Endothelial cell of umbilical vein (primary cell): ENCODE results near the gene EFNB3. TPM values are rescaled to one million over a fixed set of nuclear protein-coding genes. Genes with fewer than 3 reads are reported as not detected.

Experiments
- BruUV-seq: library from RNA; stranded (reverse); fragments of 400-500 nt; replicated peaks from 2 replicates; lab custom pipeline; 2021; lab: Mats Ljungman, UMichigan
- CTCF ChIA-PET: fragments of 300-600, 350-600 bp; sonication (Branson Sonifier 250); formaldehyde crosslinking; loops from one replicate; lab custom pipeline; 2021; ENCODE audit warnings: antibody characterized with exemption, inconsistent platforms; lab: Charles Lee
- POLR2A ChIA-PET: fragments of 300-600, 350-600 bp; sonication (Branson Sonifier 250); formaldehyde crosslinking; loops from one replicate; lab custom pipeline; 2021; ENCODE audit warnings: antibody characterized with exemption, inconsistent platforms; lab: Charles Lee
- DNase-seq: peaks from one replicate; pipeline ENCODE4 v3.0.0-alpha.2; 2011; ENCODE audit warnings: low read depth, low spot score
- FAIRE-seq: peaks from 2 replicates; lab custom pipeline; 2011; peaks lifted over from hg19 to GRCh38; lab: Jason Lieb, UNC
- H2AFZ ChIP-seq: 2 replicates; pipeline ENCODE4 v1.6.0; 2012; ENCODE audit warnings: low read depth, low read length, control low read depth, inconsistent platforms
- H3K27ac ChIP-seq: 2 replicates; pipeline ENCODE4 v1.5.1; 2011; ENCODE audit warnings: low read depth, mild to moderate bottlenecking, control low read depth, low read length, moderate library complexity; ENCODE audit not compliant: insufficient read depth
- H3K27me3 ChIP-seq, 2 experiments: 2 replicates each; pipeline versions ENCODE4 v1.6.0 to v1.6.1; 2011; ENCODE audit warnings: low read length in 2 of 2, mixed read lengths in 1 of 2; ENCODE audit not compliant: control insufficient read depth in 2 of 2, insufficient read depth in 2 of 2
- H3K36me3 ChIP-seq, 2 experiments: 2 replicates in 1 of 2; 3 replicates in 1 of 2; pipeline ENCODE4 v1.5.1; 2011; ENCODE audit warnings: low read length in 2 of 2, mild to moderate bottlenecking in 1 of 2, moderate library complexity in 1 of 2; ENCODE audit not compliant: control insufficient read depth in 2 of 2, insufficient read depth in 2 of 2; ENCODE audit errors: extremely low read depth in 1 of 2
- H3K4me1 ChIP-seq: 3 replicates; pipeline ENCODE4 v1.5.1; 2011; ENCODE audit warnings: mild to moderate bottlenecking, low read length; ENCODE audit not compliant: control insufficient read depth, insufficient read depth; ENCODE audit errors: extremely low read depth
- H3K4me2 ChIP-seq: 2 replicates; pipeline ENCODE4 v1.6.1; 2011; ENCODE audit warnings: low read length, control low read depth, mixed read lengths; ENCODE audit not compliant: insufficient read depth
- H3K4me3 ChIP-seq, 3 experiments: fragments of 200-600 bp in 1 of 3; sonication (generic), shearing (Covaris generic) in 1 of 3; replicated peaks in 1 of 3; 2 replicates each; pipeline ENCODE4 v1.5.1; 2011 to 2016; ENCODE audit warnings: control low read depth in 3 of 3, low read length in 3 of 3, mild to moderate bottlenecking in 2 of 3, inconsistent platforms in 1 of 3, low read depth in 1 of 3, moderate library complexity in 1 of 3; ENCODE audit not compliant: insufficient read depth in 1 of 3
- H3K79me2 ChIP-seq: 2 replicates; pipeline ENCODE4 v1.6.0; 2012; ENCODE audit warnings: low read length, inconsistent platforms; ENCODE audit not compliant: control insufficient read depth, insufficient read depth
- H3K9ac ChIP-seq: replicated peaks from 2 replicates; pipeline ENCODE3; 2011; ENCODE audit warnings: low read length, control low read depth; ENCODE audit not compliant: insufficient read depth; ENCODE audit errors: extremely low read depth
- H3K9me1 ChIP-seq: replicated peaks from 3 replicates; pipeline ENCODE4 v1.6.0; 2011; ENCODE audit warnings: mild to moderate bottlenecking, low read length; ENCODE audit not compliant: control insufficient read depth, insufficient read depth; ENCODE audit errors: extremely low read depth
- H3K9me3 ChIP-seq: replicated peaks from 2 replicates; pipeline ENCODE4 v1.5.1; 2012; ENCODE audit warnings: low read length, inconsistent platforms; ENCODE audit not compliant: control insufficient read depth, insufficient read depth
- H4K20me1 ChIP-seq: replicated peaks from 2 replicates; pipeline ENCODE3; 2011; ENCODE audit warnings: mild to moderate bottlenecking, low read length; ENCODE audit not compliant: control insufficient read depth, insufficient read depth; ENCODE audit errors: extremely low read depth
- EZH2 ChIP-seq: IDR thresholded peaks from 2 replicates; pipeline ENCODE4 v1.6.1; 2012; ENCODE audit warnings: borderline replicate concordance, low read depth, mild to moderate bottlenecking, moderate library complexity, low read length, inconsistent platforms; ENCODE audit not compliant: severe bottlenecking
- FOS ChIP-seq: IDR thresholded peaks from 2 replicates; pipeline ENCODE4 v1.6.1; 2011; ENCODE audit warnings: mild to moderate bottlenecking, low read length, moderate library complexity, borderline replicate concordance; ENCODE audit not compliant: insufficient read depth
- GATA2 ChIP-seq: IDR thresholded peaks from 2 replicates; pipeline ENCODE4 v1.7.0; 2011; ENCODE audit warnings: low read depth, mild to moderate bottlenecking, moderate library complexity, mixed read lengths, low read length; ENCODE audit not compliant: insufficient read length, insufficient read depth
- JUN ChIP-seq: IDR thresholded peaks from 2 replicates; pipeline ENCODE4 v1.6.1; 2011; ENCODE audit warnings: borderline replicate concordance, low read depth; ENCODE audit not compliant: insufficient read length, insufficient read depth
- MYC ChIP-seq: IDR thresholded peaks from one replicate; pipeline ENCODE4 v1.6.1; 2011; ENCODE audit warnings: mild to moderate bottlenecking, low read depth, low read length
- POLR2A ChIP-seq: IDR thresholded peaks from 2 replicates; pipeline ENCODE4 v1.6.1; 2012; ENCODE audit warnings: low read depth, mild to moderate bottlenecking, control low read depth, low read length
- POLR2AphosphoS5 ChIP-seq: IDR thresholded peaks from 2 replicates; pipeline ENCODE4 v1.6.1; 2012; ENCODE audit warnings: low read depth, mild to moderate bottlenecking, control low read depth, low read length, moderate library complexity; ENCODE audit not compliant: insufficient read depth
- dilution Hi-C: fragments of 300-500 bp; cut with MboI; formaldehyde crosslinking; loops from one replicate; pipeline ENCODE4 v1.15.0; 2019; ENCODE audit warnings: low sequenced_read_pairs; ENCODE audit not compliant: extremely low pct_ligation_motif_present
- intact Hi-C: fragments of 100-400 bp; cut with micrococcal nuclease; formaldehyde crosslinking; loops from one replicate; pipeline ENCODE4 v1.10.0; 2022
- polyA plus RNA-seq, 4 experiments: library from polyadenylated mRNA; depleted of rRNA in 3 of 4; stranded (reverse) in 3 of 4; unstranded in 1 of 4; fragments of >200 nt; gene quantifications; 2 replicates each; pipeline versions ENCODE4 v1.2.1 to v1.2.3, GENCODE V29; 2011 to 2012; ENCODE audit warnings: missing spikeins in 1 of 4
- total RNA-seq: library from RNA; stranded (reverse); gene quantifications from 2 replicates; pipeline ENCODE4 v1.2.3, GENCODE V29; 2021
- TF ChIP-seq, protein P1 (sequence below): IDR thresholded peaks from 2 replicates; pipeline ENCODE4 v1.6.1; 2011; ENCODE audit not compliant: insufficient read depth, insufficient read length
- TF ChIP-seq, protein P2 (sequence below), 2 donors: IDR thresholded peaks; 1 replicate in 1 of 2; 2 replicates in 1 of 2; pipeline ENCODE4 v1.5.1; 2011; ENCODE audit warnings: low read length in 2 of 2, mild to moderate bottlenecking in 2 of 2, moderate library complexity in 2 of 2, control low read depth in 1 of 2, inconsistent platforms in 1 of 2, low read depth in 1 of 2; ENCODE audit not compliant: insufficient read depth in 1 of 2; ENCODE audit errors: extremely low read depth in 1 of 2

Gene EFNB3
- total and polyA plus RNA-seq, 2 donors (not counting 3 experiments of a cell fraction or from before 2014, with no cell fraction given) = 1.1 to 2.9 TPM

DNA sequence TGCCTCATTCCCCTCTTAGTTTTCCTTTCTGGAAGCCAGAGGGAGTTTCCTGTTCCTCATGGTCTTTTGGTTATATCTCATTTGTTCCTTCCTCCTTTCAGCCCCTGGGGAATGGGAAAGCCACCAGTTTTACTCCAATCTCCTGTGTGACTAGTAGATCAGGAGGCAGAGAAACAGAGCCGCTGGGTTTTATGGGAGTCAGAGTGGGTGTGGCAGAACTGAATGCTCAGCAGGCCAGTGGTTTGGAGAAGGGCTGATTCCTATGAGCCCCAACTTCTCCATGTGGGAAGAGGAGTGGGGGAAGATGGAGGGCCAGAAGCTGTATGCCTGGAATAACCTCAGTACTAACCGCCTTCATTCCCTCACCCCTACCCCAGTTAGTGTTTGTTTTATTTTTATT is 16.6 kb downstream of the EFNB3 start:
- POLR2A ChIA-PET = no interaction called here
- FAIRE-seq = no peak
- no peak for TF ChIP-seq JUN
- TF ChIP-seq EZH2 = no peak
- TF ChIP-seq, protein P1, sequence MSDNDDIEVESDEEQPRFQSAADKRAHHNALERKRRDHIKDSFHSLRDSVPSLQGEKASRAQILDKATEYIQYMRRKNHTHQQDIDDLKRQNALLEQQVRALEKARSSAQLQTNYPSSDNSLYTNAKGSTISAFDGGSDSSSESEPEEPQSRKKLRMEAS = no peak
- TF ChIP-seq GATA2 = no peak
- no peak for TF ChIP-seq POLR2A
- no peak for TF ChIP-seq MYC
- no peak for TF ChIP-seq FOS
- TF ChIP-seq POLR2AphosphoS5 = no peak
- TF ChIP-seq, protein P2, sequence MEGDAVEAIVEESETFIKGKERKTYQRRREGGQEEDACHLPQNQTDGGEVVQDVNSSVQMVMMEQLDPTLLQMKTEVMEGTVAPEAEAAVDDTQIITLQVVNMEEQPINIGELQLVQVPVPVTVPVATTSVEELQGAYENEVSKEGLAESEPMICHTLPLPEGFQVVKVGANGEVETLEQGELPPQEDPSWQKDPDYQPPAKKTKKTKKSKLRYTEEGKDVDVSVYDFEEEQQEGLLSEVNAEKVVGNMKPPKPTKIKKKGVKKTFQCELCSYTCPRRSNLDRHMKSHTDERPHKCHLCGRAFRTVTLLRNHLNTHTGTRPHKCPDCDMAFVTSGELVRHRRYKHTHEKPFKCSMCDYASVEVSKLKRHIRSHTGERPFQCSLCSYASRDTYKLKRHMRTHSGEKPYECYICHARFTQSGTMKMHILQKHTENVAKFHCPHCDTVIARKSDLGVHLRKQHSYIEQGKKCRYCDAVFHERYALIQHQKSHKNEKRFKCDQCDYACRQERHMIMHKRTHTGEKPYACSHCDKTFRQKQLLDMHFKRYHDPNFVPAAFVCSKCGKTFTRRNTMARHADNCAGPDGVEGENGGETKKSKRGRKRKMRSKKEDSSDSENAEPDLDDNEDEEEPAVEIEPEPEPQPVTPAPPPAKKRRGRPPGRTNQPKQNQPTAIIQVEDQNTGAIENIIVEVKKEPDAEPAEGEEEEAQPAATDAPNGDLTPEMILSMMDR (IDR thresholded peaks at IDR 0.05; ENCODE audit: extremely low read depth in 1 of 2, insufficient read depth in 1 of 2, low read depth in 1 of 2, low read length in 2 of 2) = no peak

More for the DNA sequence above, 16.6 kb downstream of the EFNB3 start:
- Histone ChIP-seq H3K4me1 (peaks cover 2% of the 10 kb centered on the region), H3K79me2 (no peaks in the 10 kb centered on the region), H4K20me1 (no peaks in the 10 kb centered on the region), H3K4me3 (no peak overlapping the region), H3K36me3 (no peaks in the 10 kb centered on the region), H3K27ac (no peak overlapping the region), H3K27me3 (peaks cover 25 to 40% of the 10 kb centered on the region in 2 experiments), H3K9ac (no peak overlapping the region), H3K9me3 (no peaks in the 10 kb centered on the region), H3K4me2 (no peak overlapping the region), H2AFZ (no peak overlapping the region), H3K9me1 (no peaks in the 10 kb centered on the region)
- no peak for DNase-seq
- dilution Hi-C loops (no loop called here), intact Hi-C loops (no loop called here)
- CTCF ChIA-PET = interaction anchor here (2.0 kb wide), 1 partner anchor 61 kb away, joined by 5 read pairs; no protein-coding TSS in a partner anchor
- BruUV-seq = no TSS peak
